Measurements from ENCODE around the gene HNRNPDL.

Gene HNRNPDL

GRCh38 chr4:82382751-82383150 lies 47.5 kb downstream of the HNRNPDL start:
- no peak overlapping the region for H3K27ac ChIP-seq (ENCODE audit: low read length)
- no peaks in the 10 kb centered on the region for H3K36me3 ChIP-seq (ENCODE audit: control insufficient read depth in 1 of 2, insufficient read depth in 2 of 2, low read length in 2 of 2)
- no peak overlapping the region for H3K4me3 ChIP-seq (ENCODE audit: low read depth in 1 of 2, low read length in 2 of 2)
- no peaks in the 10 kb centered on the region for H3K27me3 ChIP-seq (ENCODE audit: low read depth, low read length)
- no peaks in the 10 kb centered on the region for H3K9me3 ChIP-seq (ENCODE audit: control insufficient read depth in 1 of 2, low read length in 2 of 2)
- H3K4me1 ChIP-seq (ENCODE audit: control insufficient read depth in 1 of 2, insufficient read depth in 2 of 2, low read length in 2 of 2) = no peaks in the 10 kb centered on the region

- Histone ChIP-seq H3K27ac (ENCODE audit: low read length) (no peak overlapping the region), H3K36me3 (ENCODE audit: control insufficient read depth in 1 of 2, insufficient read depth in 2 of 2, low read length in 2 of 2) (no peaks in the 10 kb centered on the region), H3K9me3 (ENCODE audit: control insufficient read depth in 1 of 2, low read length in 2 of 2) (no peaks in the 10 kb centered on the region), H3K4me3 (ENCODE audit: low read depth in 1 of 2, low read length in 2 of 2) (no peak overlapping the region), H3K4me1 (ENCODE audit: control insufficient read depth in 1 of 2, insufficient read depth in 2 of 2, low read length in 2 of 2) (no peaks in the 10 kb centered on the region), H3K27me3 (ENCODE audit: low read depth, low read length) (no peaks in the 10 kb centered on the region)
These were observed 48.5 kb downstream of the HNRNPDL start for GRCh38 chr4:82381661-82382296.

GRCh38 chr4:82381235-82381634 lies 49.0 kb downstream of the HNRNPDL start:
- Histone ChIP-seq H3K9me3 (ENCODE audit: control insufficient read depth in 1 of 2, low read length in 2 of 2) (no peaks in the 10 kb centered on the region), H3K4me3 (ENCODE audit: low read depth in 1 of 2, low read length in 2 of 2) (no peak overlapping the region), H3K27ac (ENCODE audit: low read length) (no peak overlapping the region), H3K36me3 (ENCODE audit: control insufficient read depth in 1 of 2, insufficient read depth in 2 of 2, low read length in 2 of 2) (no peaks in the 10 kb centered on the region), H3K4me1 (ENCODE audit: control insufficient read depth in 1 of 2, insufficient read depth in 2 of 2, low read length in 2 of 2) (peaks cover under 1% of the 10 kb centered on the region in 2 donors), H3K27me3 (ENCODE audit: low read depth, low read length) (no peaks in the 10 kb centered on the region)

- Histone ChIP-seq H3K27me3 (ENCODE audit: low read depth, low read length) (no peaks in the 10 kb centered on the region), H3K9me3 (ENCODE audit: control insufficient read depth in 1 of 2, low read length in 2 of 2) (no peaks in the 10 kb centered on the region), H3K4me3 (ENCODE audit: low read depth in 1 of 2, low read length in 2 of 2) (no peak overlapping the region), H3K27ac (ENCODE audit: low read length) (no peak overlapping the region), H3K4me1 (ENCODE audit: control insufficient read depth in 1 of 2, insufficient read depth in 2 of 2, low read length in 2 of 2) (peaks cover 4 to 5% of the 10 kb centered on the region in 2 donors), H3K36me3 (ENCODE audit: control insufficient read depth in 1 of 2, insufficient read depth in 2 of 2, low read length in 2 of 2) (no peaks in the 10 kb centered on the region)
These were observed 49.4 kb downstream of the HNRNPDL start for GRCh38 chr4:82380831-82381230.

GRCh38 chr4:82380344-82380743 lies 49.9 kb downstream of the HNRNPDL start:
- Histone ChIP-seq H3K27ac (ENCODE audit: low read length) (no peak overlapping the region), H3K4me3 (ENCODE audit: low read depth in 1 of 2, low read length in 2 of 2) (no peak overlapping the region), H3K27me3 (ENCODE audit: low read depth, low read length) (no peaks in the 10 kb centered on the region), H3K36me3 (ENCODE audit: control insufficient read depth in 1 of 2, insufficient read depth in 2 of 2, low read length in 2 of 2) (no peaks in the 10 kb centered on the region), H3K4me1 (ENCODE audit: control insufficient read depth in 1 of 2, insufficient read depth in 2 of 2, low read length in 2 of 2) (peaks cover 4 to 5% of the 10 kb centered on the region in 2 donors), H3K9me3 (ENCODE audit: control insufficient read depth in 1 of 2, low read length in 2 of 2) (no peaks in the 10 kb centered on the region)

- no peaks in the 10 kb centered on the region for H3K9me3 ChIP-seq (ENCODE audit: control insufficient read depth in 1 of 2, low read length in 2 of 2)
These were observed 54.2 kb downstream of the HNRNPDL start for GRCh38 chr4:82376109-82376508.

GRCh38 chr4:82373816-82374625 lies 56.2 kb downstream of the HNRNPDL start, which contains the start of gene HNRNPD:
HNRNPD (minus strand) TSS chr4:82373991; CDS start chr4:82373678, 313 bp downstream.
- H3K9me3 ChIP-seq (ENCODE audit: control insufficient read depth in 1 of 2, low read length in 2 of 2) = no peaks in the 10 kb centered on the region
- H3K4me3 ChIP-seq (ENCODE audit: low read depth in 1 of 2, low read length in 2 of 2) = peak within 1 kb of the TSS; percentile 85 to 100
- H3K27ac ChIP-seq (ENCODE audit: low read length) = peak within 1 kb of the TSS; percentile 90
- peaks cover 0 to 6% of the 10 kb centered on the region in 2 donors for H3K36me3 ChIP-seq (ENCODE audit: control insufficient read depth in 1 of 2, insufficient read depth in 2 of 2, low read length in 2 of 2)
- peaks cover 17 to 28% of the 10 kb centered on the region in 2 donors for H3K4me1 ChIP-seq (ENCODE audit: control insufficient read depth in 1 of 2, insufficient read depth in 2 of 2, low read length in 2 of 2)
- no peaks in the 10 kb centered on the region for H3K27me3 ChIP-seq (ENCODE audit: low read depth, low read length)

More at GRCh38 chr4:82376109-82376508, 54.2 kb downstream of the HNRNPDL start:
- H3K36me3 ChIP-seq (ENCODE audit: control insufficient read depth in 1 of 2, insufficient read depth in 2 of 2, low read length in 2 of 2) = no peaks in the 10 kb centered on the region
- no peaks in the 10 kb centered on the region for H3K27me3 ChIP-seq (ENCODE audit: low read depth, low read length)
- no peak overlapping the region for H3K27ac ChIP-seq (ENCODE audit: low read length)
- H3K4me1 ChIP-seq (ENCODE audit: control insufficient read depth in 1 of 2, insufficient read depth in 2 of 2, low read length in 2 of 2) = peaks cover 5 to 7% of the 10 kb centered on the region in 2 donors
- H3K4me3 ChIP-seq (ENCODE audit: low read depth in 1 of 2, low read length in 2 of 2) = peak overlapping the region in 1 of 2 donors; percentile 100

GRCh38 chr4:82373486-82373815 lies 56.8 kb downstream of the HNRNPDL start:
- H3K27me3 ChIP-seq (ENCODE audit: low read depth, low read length) = no peaks in the 10 kb centered on the region

More at GRCh38 chr4:82373486-82373815, 56.8 kb downstream of the HNRNPDL start:
- H3K9me3 ChIP-seq (ENCODE audit: control insufficient read depth in 1 of 2, low read length in 2 of 2) = no peaks in the 10 kb centered on the region
- H3K4me3 ChIP-seq (ENCODE audit: low read depth in 1 of 2, low read length in 2 of 2) = peak overlapping the region; percentile 85 to 100
- peak overlapping the region; percentile 90 for H3K27ac ChIP-seq (ENCODE audit: low read length)
- H3K4me1 ChIP-seq (ENCODE audit: control insufficient read depth in 1 of 2, insufficient read depth in 2 of 2, low read length in 2 of 2) = peaks cover 23 to 34% of the 10 kb centered on the region in 2 donors
- H3K36me3 ChIP-seq (ENCODE audit: control insufficient read depth in 1 of 2, insufficient read depth in 2 of 2, low read length in 2 of 2) = peaks cover 0 to 11% of the 10 kb centered on the region in 2 donors

Measured in muscle layer of duodenum (tissue), 2 donors.